ENCODE results near the gene COQ8A. TPM values are rescaled to one million over a fixed set of nuclear protein-coding genes. Genes with fewer than 3 reads are reported as not detected.

Gene COQ8A
- total and polyA plus RNA-seq, 2 experiments from 2014 or later, result 8.3 to 8.7 TPM

GRCh38 chr1:226940806-226941067, 643 bp downstream of the COQ8A start:
- H3K9me2 ChIP-seq (ENCODE audit: insufficient read depth), result no peaks in the 10 kb centered on the region
- DNase-seq, result no peak
- no peaks in the 10 kb centered on the region for H3K36me3 ChIP-seq (ENCODE audit: low read depth)
- WGBS, 2 experiments (ENCODE audit: low coverage in 1 of 2, low lambda C conversion rate in 2 of 2, missing lambda C conversion rate in 2 of 2), result 17 to 20% methylated on average over 6 of the region's 6 CpGs
- H3K9ac ChIP-seq, result peak overlapping the region; percentile 95
- H3K9me3 ChIP-seq (ENCODE audit: low read depth), result no peaks in the 10 kb centered on the region
- no peaks in the 10 kb centered on the region for H3K27me3 ChIP-seq (replicated peaks; ENCODE audit: insufficient read depth)
- H3K4me1 ChIP-seq (ENCODE audit: insufficient read depth), result peaks cover 8% of the 10 kb centered on the region
- H3K79me2 ChIP-seq (ENCODE audit: insufficient read depth), result no peaks in the 10 kb centered on the region
- H3K27ac ChIP-seq, result no peak overlapping the region
- peak overlapping the region; percentile 95 for H3K4me2 ChIP-seq (ENCODE audit: unreplicated experiment)
- no peaks in the 10 kb centered on the region for H3F3A ChIP-seq (ENCODE audit: insufficient read depth)
- peak overlapping the region; percentile 85 for H3K4me3 ChIP-seq
- in situ Hi-C loops (cut with MboI), result no loop called here
- TF ChIP-seq EZH2 (IDR thresholded peaks at IDR 0.05; ENCODE audit: insufficient read depth, poor library complexity, severe bottlenecking), result no peak
- no peak for TF ChIP-seq EZH2phosphoT487 (IDR thresholded peaks at IDR 0.05; ENCODE audit: insufficient read depth, low read depth)
- no peaks in the 10 kb centered on the region for H4K20me1 ChIP-seq (ENCODE audit: insufficient read depth)
- peak overlapping the region; percentile 93 for H2AFZ ChIP-seq

- H3K36me3 ChIP-seq (ENCODE audit: low read depth), result no peaks in the 10 kb centered on the region
- DNase-seq, result no peak
- H3K9me2 ChIP-seq (ENCODE audit: insufficient read depth), result no peaks in the 10 kb centered on the region
- H3F3A ChIP-seq (ENCODE audit: insufficient read depth), result no peaks in the 10 kb centered on the region
- TF ChIP-seq EZH2 (IDR thresholded peaks at IDR 0.05; ENCODE audit: insufficient read depth, poor library complexity, severe bottlenecking), result no peak
- no peak for TF ChIP-seq EZH2phosphoT487 (IDR thresholded peaks at IDR 0.05; ENCODE audit: insufficient read depth, low read depth)
- no peaks in the 10 kb centered on the region for H3K27me3 ChIP-seq (replicated peaks; ENCODE audit: insufficient read depth)
- H3K27ac ChIP-seq, result no peak overlapping the region
- H3K4me3 ChIP-seq, result no peak overlapping the region
- H4K20me1 ChIP-seq (ENCODE audit: insufficient read depth), result no peaks in the 10 kb centered on the region
- 59 to 60% methylated on average over 3 of the region's 3 CpGs for whole genome bisulfite sequencing, 2 experiments (ENCODE audit: low coverage in 1 of 2, low lambda C conversion rate in 2 of 2, missing lambda C conversion rate in 2 of 2)
- in situ Hi-C loops (cut with MboI), result no loop called here
- peaks cover 8% of the 10 kb centered on the region for H3K4me1 ChIP-seq (ENCODE audit: insufficient read depth)
- no peaks in the 10 kb centered on the region for H3K9me3 ChIP-seq (ENCODE audit: low read depth)
- H3K4me2 ChIP-seq (ENCODE audit: unreplicated experiment), result no peak overlapping the region
- no peaks in the 10 kb centered on the region for H3K79me2 ChIP-seq (ENCODE audit: insufficient read depth)
- no peak overlapping the region for H2AFZ ChIP-seq
- no peak overlapping the region for H3K9ac ChIP-seq
Measured at GRCh38 chr1:226942392-226942791, 2.3 kb downstream of the COQ8A start.

GRCh38 chr1:226943156-226943555, 3.1 kb downstream of the COQ8A start:
- Histone ChIP-seq H4K20me1 (ENCODE audit: insufficient read depth) (no peaks in the 10 kb centered on the region), H3F3A (ENCODE audit: insufficient read depth) (no peaks in the 10 kb centered on the region), H3K4me2 (ENCODE audit: unreplicated experiment) (no peak overlapping the region), H3K9me2 (ENCODE audit: insufficient read depth) (no peaks in the 10 kb centered on the region), H3K9me3 (ENCODE audit: low read depth) (no peaks in the 10 kb centered on the region), H3K36me3 (ENCODE audit: low read depth) (no peaks in the 10 kb centered on the region), H3K4me1 (ENCODE audit: insufficient read depth) (peaks cover 8% of the 10 kb centered on the region), H3K9ac (no peak overlapping the region), H3K27me3 (replicated peaks; ENCODE audit: insufficient read depth) (no peaks in the 10 kb centered on the region), H3K27ac (no peak overlapping the region), H3K4me3 (no peak overlapping the region), H2AFZ (no peak overlapping the region), H3K79me2 (ENCODE audit: insufficient read depth) (no peaks in the 10 kb centered on the region)
- 44 to 53% methylated on average over 5 of the region's 5 CpGs for WGBS, 2 experiments (ENCODE audit: low coverage in 1 of 2, low lambda C conversion rate in 2 of 2, missing lambda C conversion rate in 2 of 2)
- in situ Hi-C loops (cut with MboI), result no loop called here
- TF ChIP-seq EZH2phosphoT487 (IDR thresholded peaks at IDR 0.05; ENCODE audit: insufficient read depth, low read depth) (no peak), EZH2 (IDR thresholded peaks at IDR 0.05; ENCODE audit: insufficient read depth, poor library complexity, severe bottlenecking) (no peak)
- DNase-seq, result peak; percentile 45

- 78 to 84% methylated on average over 2 of the region's 2 CpGs for WGBS, 2 experiments (ENCODE audit: low coverage in 1 of 2, low lambda C conversion rate in 2 of 2, missing lambda C conversion rate in 2 of 2)
- no peak overlapping the region for H3K27ac ChIP-seq
Measured at GRCh38 chr1:226943927-226944326, 3.8 kb downstream of the COQ8A start.

More at GRCh38 chr1:226943927-226944326, 3.8 kb downstream of the COQ8A start:
- no peak overlapping the region for H3K4me3 ChIP-seq
- no peak for TF ChIP-seq EZH2phosphoT487 (IDR thresholded peaks at IDR 0.05; ENCODE audit: insufficient read depth, low read depth)
- no peak for TF ChIP-seq EZH2 (IDR thresholded peaks at IDR 0.05; ENCODE audit: insufficient read depth, poor library complexity, severe bottlenecking)
- no peaks in the 10 kb centered on the region for H3K36me3 ChIP-seq (ENCODE audit: low read depth)
- no peak overlapping the region for H3K4me2 ChIP-seq (ENCODE audit: unreplicated experiment)
- H3K79me2 ChIP-seq (ENCODE audit: insufficient read depth), result no peaks in the 10 kb centered on the region
- H2AFZ ChIP-seq, result no peak overlapping the region
- no peaks in the 10 kb centered on the region for H3K9me2 ChIP-seq (ENCODE audit: insufficient read depth)
- in situ Hi-C loops (cut with MboI), result no loop called here
- no peaks in the 10 kb centered on the region for H4K20me1 ChIP-seq (ENCODE audit: insufficient read depth)
- H3F3A ChIP-seq (ENCODE audit: insufficient read depth), result no peaks in the 10 kb centered on the region
- no peak for DNase-seq
- H3K9ac ChIP-seq, result no peak overlapping the region
- H3K9me3 ChIP-seq (ENCODE audit: low read depth), result no peaks in the 10 kb centered on the region
- H3K27me3 ChIP-seq (replicated peaks; ENCODE audit: insufficient read depth), result no peaks in the 10 kb centered on the region
- peaks cover 3% of the 10 kb centered on the region; the same call in 1 of the 2 replicates for H3K4me1 ChIP-seq (ENCODE audit: insufficient read depth)
